OCI-LY1 (cell line): ENCODE measurements around the gene ARPP21.

ENCODE experiments used
- H2AFZ ChIP-seq: fragments of 200-600 bp; sonication (generic), shearing (Covaris generic); 2 replicates; pipeline ENCODE4 v1.6.0; 2014; ENCODE audit warnings: antibody characterized with exemption, mild to moderate bottlenecking, low read length
- H3F3A ChIP-seq: fragments of 200-600 bp; sonication (generic), shearing (Covaris generic); 2 replicates; pipeline ENCODE4 v1.6.0; 2014; ENCODE audit warnings: mild to moderate bottlenecking, antibody characterized with exemption, low read length, moderate library complexity; ENCODE audit not compliant: insufficient read depth
- H3K27ac ChIP-seq: fragments of 200-600 bp; sonication (generic); 2 replicates; pipeline ENCODE4 v1.5.1; 2014; ENCODE audit warnings: low read length, mixed run types, mild to moderate bottlenecking, low read depth; ENCODE audit not compliant: poor library complexity, severe bottlenecking
- H3K27me3 ChIP-seq: fragments of 200-600 bp; sonication (generic); 2 replicates; pipeline ENCODE4 v1.6.0; 2014; ENCODE audit warnings: antibody characterized with exemption, mild to moderate bottlenecking, low read length, moderate library complexity; ENCODE audit not compliant: insufficient read depth
- H3K36me3 ChIP-seq: fragments of 200-600 bp; sonication (generic); 2 replicates; pipeline ENCODE4 v1.6.1; 2014; ENCODE audit warnings: mild to moderate bottlenecking, antibody characterized with exemption, low read length, moderate library complexity, mixed read lengths; ENCODE audit not compliant: insufficient read depth
- H3K4me1 ChIP-seq: fragments of 200-600 bp; sonication (generic); 2 replicates; pipeline ENCODE4 v1.5.1; 2014; ENCODE audit warnings: mild to moderate bottlenecking, low read length, moderate library complexity; ENCODE audit not compliant: insufficient read depth, severe bottlenecking
- H3K4me2 ChIP-seq: fragments of 200-600 bp; sonication (generic), shearing (Covaris generic); 2 replicates; pipeline ENCODE4 v1.6.1; 2014; ENCODE audit warnings: low read length
- H3K4me3 ChIP-seq: fragments of 200-600 bp; sonication (generic); 2 replicates; pipeline ENCODE4 v1.5.1; 2014; ENCODE audit warnings: low read length, low read depth, mild to moderate bottlenecking, mixed read lengths; ENCODE audit not compliant: poor library complexity, severe bottlenecking
- H3K79me2 ChIP-seq: fragments of 200-600 bp; shearing (Covaris generic); 2 replicates; pipeline ENCODE4 v1.6.1; 2016; ENCODE audit warnings: mixed run types, low read length, mixed read lengths; ENCODE audit not compliant: insufficient read depth
- H3K9ac ChIP-seq: fragments of 200-600 bp; sonication (generic), shearing (Covaris generic); 2 replicates; pipeline ENCODE4 v1.6.1; 2014; ENCODE audit warnings: mild to moderate bottlenecking, low read length, mixed read lengths
- H3K9me2 ChIP-seq: fragments of 200-600 bp; sonication (generic), shearing (Covaris generic); 2 replicates; pipeline ENCODE4 v1.6.1; 2014; ENCODE audit warnings: low read depth, mild to moderate bottlenecking, low read length, mixed read lengths
- H3K9me3 ChIP-seq: fragments of 200-600 bp; shearing (Covaris generic); 2 replicates; pipeline ENCODE4 v1.6.1; 2014; ENCODE audit warnings: low read length, mixed read lengths
- H4K20me1 ChIP-seq: fragments of 200-600 bp; sonication (generic), shearing (Covaris generic); 2 replicates; pipeline ENCODE4 v1.6.0; 2016; ENCODE audit warnings: mild to moderate bottlenecking, low read length; ENCODE audit not compliant: insufficient read depth
- EZH2 ChIP-seq: fragments of 200-600 bp; sonication (generic), shearing (Covaris generic); IDR thresholded peaks from 2 replicates; pipeline ENCODE4 v1.8.0; 2017; ENCODE audit warnings: borderline replicate concordance, mixed run types, mild to moderate bottlenecking, antibody characterized with exemption, low read length, moderate library complexity, mixed read lengths
- TF ChIP-seq, protein P1 (sequence below): fragments of 200-600 bp; sonication (generic), shearing (Covaris generic); IDR thresholded peaks from 2 replicates; pipeline ENCODE4 v1.5.1; 2017; ENCODE audit warnings: mild to moderate bottlenecking, antibody characterized with exemption, low read length, moderate library complexity, mixed read lengths

ARPP21 gene

DNA sequence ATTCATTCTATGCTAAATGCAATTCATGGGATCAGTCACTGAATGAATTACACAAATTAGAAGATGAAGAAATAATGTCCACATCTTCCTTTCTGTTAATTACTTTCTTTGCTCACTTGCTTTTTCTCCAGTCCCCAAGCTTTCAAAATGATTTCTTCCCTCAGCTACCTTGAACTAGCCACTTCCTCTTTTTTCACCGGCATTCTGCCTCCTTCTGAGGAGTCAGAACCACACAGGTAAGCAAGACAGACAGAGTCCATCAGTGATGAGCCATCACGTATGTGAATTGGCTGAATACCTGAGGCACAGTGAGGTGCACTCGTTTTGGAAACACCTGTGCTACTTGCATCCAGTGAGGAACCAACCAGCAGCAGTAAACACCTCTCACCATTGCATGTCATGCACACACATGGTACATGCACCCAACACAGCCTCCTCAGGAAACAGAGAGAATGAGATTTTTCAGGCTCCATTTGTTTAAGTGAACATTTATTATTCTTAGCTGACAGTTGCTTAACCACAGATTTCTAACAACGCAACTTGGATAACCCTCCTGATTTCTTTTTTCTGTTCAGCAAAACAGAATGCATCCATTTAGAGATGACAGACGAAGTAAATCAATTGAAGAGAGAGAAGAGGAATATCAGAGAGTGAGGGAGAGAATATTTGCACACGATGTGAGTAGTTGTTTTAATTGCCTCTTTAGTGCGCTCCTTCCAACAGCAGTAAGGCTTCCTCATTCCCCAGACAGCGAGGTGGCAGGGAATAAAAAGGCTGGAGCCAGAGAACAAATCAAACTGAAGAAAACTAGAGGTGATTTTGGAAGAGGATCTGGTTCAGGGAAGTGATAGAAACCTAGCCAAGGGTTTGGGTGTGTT lies 69.3 kb downstream of the ARPP21 start:
- H3K4me1 ChIP-seq, result peaks cover 39% of the 10 kb centered on the region
- H3K27me3 ChIP-seq, result no peaks in the 10 kb centered on the region
- no peak overlapping the region for H2AFZ ChIP-seq
- H3F3A ChIP-seq, result no peaks in the 10 kb centered on the region; the same call in 1 of the 2 replicates
- no peak overlapping the region for H3K4me3 ChIP-seq
- H3K27ac ChIP-seq, result peak overlapping the region; percentile 37
- peaks cover 89% of the 10 kb centered on the region for H3K36me3 ChIP-seq
- no peak overlapping the region for H3K4me2 ChIP-seq
- no peaks in the 10 kb centered on the region for H3K9me3 ChIP-seq
- H4K20me1 ChIP-seq, result no peaks in the 10 kb centered on the region
- H3K79me2 ChIP-seq, result no peaks in the 10 kb centered on the region
- no peaks in the 10 kb centered on the region for H3K9me2 ChIP-seq
- TF ChIP-seq EZH2, result no peak
- TF ChIP-seq, protein P1, sequence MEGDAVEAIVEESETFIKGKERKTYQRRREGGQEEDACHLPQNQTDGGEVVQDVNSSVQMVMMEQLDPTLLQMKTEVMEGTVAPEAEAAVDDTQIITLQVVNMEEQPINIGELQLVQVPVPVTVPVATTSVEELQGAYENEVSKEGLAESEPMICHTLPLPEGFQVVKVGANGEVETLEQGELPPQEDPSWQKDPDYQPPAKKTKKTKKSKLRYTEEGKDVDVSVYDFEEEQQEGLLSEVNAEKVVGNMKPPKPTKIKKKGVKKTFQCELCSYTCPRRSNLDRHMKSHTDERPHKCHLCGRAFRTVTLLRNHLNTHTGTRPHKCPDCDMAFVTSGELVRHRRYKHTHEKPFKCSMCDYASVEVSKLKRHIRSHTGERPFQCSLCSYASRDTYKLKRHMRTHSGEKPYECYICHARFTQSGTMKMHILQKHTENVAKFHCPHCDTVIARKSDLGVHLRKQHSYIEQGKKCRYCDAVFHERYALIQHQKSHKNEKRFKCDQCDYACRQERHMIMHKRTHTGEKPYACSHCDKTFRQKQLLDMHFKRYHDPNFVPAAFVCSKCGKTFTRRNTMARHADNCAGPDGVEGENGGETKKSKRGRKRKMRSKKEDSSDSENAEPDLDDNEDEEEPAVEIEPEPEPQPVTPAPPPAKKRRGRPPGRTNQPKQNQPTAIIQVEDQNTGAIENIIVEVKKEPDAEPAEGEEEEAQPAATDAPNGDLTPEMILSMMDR, result no peak
- H3K9ac ChIP-seq, result no peak overlapping the region

DNA sequence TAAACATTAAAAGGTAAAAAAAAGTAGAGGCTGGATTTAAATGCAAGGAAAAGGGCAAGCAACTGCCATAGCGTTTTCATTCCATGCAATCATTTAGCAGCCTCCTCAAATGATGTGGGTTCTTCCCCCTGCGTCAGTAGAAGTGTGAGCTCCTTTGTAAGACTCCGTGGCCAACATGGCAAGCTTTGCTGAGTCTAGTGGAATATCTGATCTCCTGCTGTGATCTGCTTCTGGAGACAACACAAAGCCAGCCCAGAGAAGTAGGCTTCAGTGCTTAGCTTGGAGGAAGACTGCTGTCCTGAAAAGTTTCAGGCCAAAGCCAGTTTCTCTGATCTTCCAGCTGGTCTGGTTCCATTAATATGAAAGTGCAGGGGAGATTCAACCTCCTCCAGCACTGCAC lies 70.4 kb downstream of the ARPP21 start:
- no peak overlapping the region for H3K4me2 ChIP-seq
- H3F3A ChIP-seq, result no peaks in the 10 kb centered on the region
- no peaks in the 10 kb centered on the region for H3K27me3 ChIP-seq
- no peaks in the 10 kb centered on the region for H3K9me3 ChIP-seq
- no peak overlapping the region for H3K9ac ChIP-seq
- H3K36me3 ChIP-seq, result peaks cover 98% of the 10 kb centered on the region
- H4K20me1 ChIP-seq, result no peaks in the 10 kb centered on the region
- H3K27ac ChIP-seq, result no peak overlapping the region
- H3K4me3 ChIP-seq, result no peak overlapping the region
- TF ChIP-seq EZH2, result no peak
- TF ChIP-seq, protein P1, result no peak
- no peaks in the 10 kb centered on the region for H3K9me2 ChIP-seq
- no peaks in the 10 kb centered on the region for H3K79me2 ChIP-seq
- no peak overlapping the region for H2AFZ ChIP-seq
- peaks cover 38% of the 10 kb centered on the region for H3K4me1 ChIP-seq

DNA sequence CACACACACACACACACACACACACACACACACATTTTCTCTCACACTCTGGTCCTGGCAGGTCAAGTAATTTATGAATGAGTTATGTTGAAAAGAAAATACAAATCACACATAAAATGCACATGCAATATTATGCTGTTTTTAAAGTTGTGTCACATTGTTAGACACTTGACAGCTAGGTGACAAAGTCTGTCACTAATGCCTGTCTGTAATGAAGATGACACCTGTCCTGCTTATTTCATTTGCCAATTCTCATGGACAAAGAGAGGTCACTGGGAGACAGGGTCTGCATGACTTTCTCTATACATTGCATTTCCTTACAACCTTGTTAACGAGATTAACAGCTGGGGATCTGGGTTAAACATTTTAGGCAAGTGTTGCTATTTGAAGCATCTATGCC lies 71.2 kb downstream of the ARPP21 start:
- H3K9ac ChIP-seq, result no peak overlapping the region

More for the DNA sequence above, 71.2 kb downstream of the ARPP21 start:
- no peaks in the 10 kb centered on the region for H3K9me3 ChIP-seq
- TF ChIP-seq, protein P1, result no peak
- no peak for TF ChIP-seq EZH2
- H3K4me3 ChIP-seq, result no peak overlapping the region
- no peak overlapping the region for H3K27ac ChIP-seq
- H3K9me2 ChIP-seq, result no peaks in the 10 kb centered on the region
- H2AFZ ChIP-seq, result no peak overlapping the region
- H3K79me2 ChIP-seq, result no peaks in the 10 kb centered on the region
- H3K4me2 ChIP-seq, result no peak overlapping the region
- no peaks in the 10 kb centered on the region for H4K20me1 ChIP-seq
- peaks cover 98% of the 10 kb centered on the region for H3K36me3 ChIP-seq
- peaks cover 29% of the 10 kb centered on the region for H3K4me1 ChIP-seq
- H3F3A ChIP-seq, result no peaks in the 10 kb centered on the region
- no peaks in the 10 kb centered on the region for H3K27me3 ChIP-seq
